Colon (tissue), 2 donors: ENCODE data around the gene MRPL48.
"Not testable (repeated sequence)": the region's sequence is repeated elsewhere in the genome, so short reads cannot be mapped to it uniquely, and the experiment has no call there.

Experiments
- FAIRE-seq: peaks from 2 replicates; lab custom pipeline; 2012; peaks lifted over from hg19 to GRCh38; lab: Jason Lieb, UNC
- donor health status: control.
- donor health status: control.

Gene MRPL48

GRCh38 chr11:73779084-73779902 lies 8.4 kb upstream of the MRPL48 start:
- FAIRE-seq, result peak; percentile 58

- no peak for FAIRE-seq
These were observed 6.4 kb upstream of the MRPL48 start for GRCh38 chr11:73781303-73781702.

DNA sequence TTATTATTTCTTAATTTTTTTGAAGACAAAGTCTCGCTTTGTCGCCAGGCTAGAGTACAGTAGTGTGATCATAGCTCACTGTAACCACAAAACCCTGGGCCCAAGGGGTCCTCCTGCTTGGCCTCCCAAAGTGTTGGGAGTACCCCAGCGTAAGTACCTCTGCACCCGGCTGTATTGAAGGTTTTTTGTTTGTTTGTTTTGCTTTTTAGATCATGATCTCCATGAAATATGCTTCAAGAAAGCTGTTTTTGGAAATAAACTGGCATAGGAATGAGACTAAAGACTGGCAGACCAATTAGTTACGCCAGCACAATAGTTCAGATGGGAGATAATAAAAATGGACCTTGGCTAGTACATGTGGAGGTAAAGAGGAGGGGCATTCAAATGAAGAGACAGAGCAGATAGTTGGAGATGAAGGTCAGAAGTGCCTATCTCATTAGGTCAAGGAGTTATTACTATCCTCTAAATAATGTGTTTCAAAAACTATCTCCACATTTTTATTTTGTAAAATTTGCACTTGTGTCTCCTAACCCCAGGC lies 4.1 kb upstream of the MRPL48 start:
- no peak for FAIRE-seq

DNA sequence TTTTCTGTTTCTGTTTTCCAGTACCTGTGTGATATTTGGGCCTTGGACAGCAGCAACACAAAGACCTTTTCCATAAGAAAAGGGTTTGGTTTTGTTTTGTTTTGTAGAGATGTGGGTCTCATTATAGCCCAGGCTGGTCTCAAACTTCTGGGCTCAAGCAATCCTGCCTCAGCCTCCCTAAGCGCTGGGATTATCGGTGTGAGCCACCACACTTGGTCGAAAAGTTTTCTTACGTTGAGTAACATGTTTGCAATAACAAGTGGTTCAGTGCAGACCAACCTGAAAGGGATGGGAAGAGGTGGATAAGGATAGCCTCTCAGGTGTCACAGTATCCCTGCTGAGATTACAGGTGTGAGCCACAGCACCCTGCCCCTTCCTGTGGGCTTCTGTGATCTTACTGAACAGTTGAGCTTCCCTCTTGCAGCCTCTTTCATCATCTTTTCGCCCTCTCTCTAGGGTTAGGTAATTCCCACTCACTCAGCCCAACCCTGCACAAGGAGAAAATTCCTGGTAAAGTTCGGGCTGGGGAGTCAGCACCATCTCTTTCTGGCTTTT lies 3.5 kb upstream of the MRPL48 start:
- no peak for FAIRE-seq

DNA sequence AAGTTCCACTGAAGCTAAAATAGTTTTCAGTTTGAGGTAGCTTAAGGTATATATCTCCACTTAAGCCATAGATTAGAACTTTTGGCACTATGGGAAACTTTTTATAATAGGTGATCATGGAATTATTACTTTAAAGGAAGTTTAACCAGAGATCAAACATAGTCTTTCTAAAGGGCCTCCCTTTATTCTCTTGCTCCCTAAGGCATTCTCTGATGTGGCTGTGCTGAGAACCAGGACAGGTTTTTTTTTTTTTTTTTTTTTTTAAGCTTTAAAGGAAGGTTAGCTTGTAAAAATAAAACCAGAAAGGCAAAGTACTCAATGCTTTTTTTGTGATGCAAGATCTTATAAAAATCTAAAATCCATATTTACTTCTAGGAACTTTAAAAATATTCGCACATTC lies 2.9 kb upstream of the MRPL48 start:
- no peak for FAIRE-seq

DNA sequence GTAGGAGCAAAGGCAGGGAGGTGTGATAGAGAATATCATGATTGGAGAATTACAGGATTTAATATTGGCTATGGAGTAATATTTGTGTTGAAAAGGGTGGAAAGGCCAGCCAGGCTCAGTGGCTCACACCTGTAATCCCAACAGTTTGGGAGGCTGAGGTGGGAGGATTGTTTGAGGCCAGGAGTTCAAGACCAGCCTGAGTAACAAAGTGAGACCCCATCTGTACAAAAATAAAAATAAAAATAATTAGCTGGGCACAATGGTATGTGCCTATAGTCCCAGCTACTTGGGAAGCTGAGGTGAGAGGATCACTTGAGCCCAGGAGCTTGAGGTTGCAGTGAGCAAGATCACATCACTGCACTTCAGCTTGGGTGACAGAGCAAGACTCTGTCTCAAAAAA lies 2.2 kb upstream of the MRPL48 start:
- not testable (repeated sequence) for FAIRE-seq

GRCh38 chr11:73787051-73787642 lies 527 bp upstream of the MRPL48 start:
- FAIRE-seq, result no peak

DNA sequence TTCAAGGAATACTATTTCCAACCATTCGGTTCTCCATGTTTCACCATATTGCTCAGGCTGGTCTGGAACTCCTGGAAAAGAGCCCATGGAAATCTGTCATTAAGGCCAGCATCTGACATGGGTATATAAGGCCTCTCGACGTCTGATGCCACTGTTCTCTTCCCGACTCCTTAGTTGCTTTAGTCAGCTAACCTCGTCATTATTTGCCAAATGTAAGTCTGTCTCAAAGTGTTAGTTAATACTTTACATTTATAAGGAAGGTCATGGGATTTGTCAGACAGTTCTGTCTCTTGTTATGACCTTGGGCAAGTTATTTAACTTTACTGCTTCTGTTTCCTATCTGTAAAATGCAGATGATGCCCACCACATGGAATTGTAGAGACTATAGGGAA lies 1.6 kb downstream of the MRPL48 start:
- FAIRE-seq, result no peak

DNA sequence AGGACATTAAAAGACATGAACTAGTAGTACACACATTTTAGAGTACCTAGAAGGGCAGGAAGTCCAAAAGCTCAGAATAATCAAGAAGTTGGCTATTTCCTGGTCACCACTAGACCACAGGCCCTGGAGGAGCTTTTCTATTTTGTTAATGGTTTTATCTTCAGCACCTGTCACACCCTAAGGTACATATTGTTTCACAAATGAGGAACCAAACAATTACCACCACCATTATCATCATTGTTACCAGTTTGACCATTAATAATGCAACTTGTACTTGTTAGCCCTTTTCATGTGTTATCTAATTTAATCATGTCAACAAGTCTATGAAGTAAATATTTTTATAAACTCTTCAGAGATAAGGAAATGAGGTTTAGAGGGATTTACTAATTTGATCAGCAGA lies 4.9 kb downstream of the MRPL48 start:
- no peak for FAIRE-seq

DNA sequence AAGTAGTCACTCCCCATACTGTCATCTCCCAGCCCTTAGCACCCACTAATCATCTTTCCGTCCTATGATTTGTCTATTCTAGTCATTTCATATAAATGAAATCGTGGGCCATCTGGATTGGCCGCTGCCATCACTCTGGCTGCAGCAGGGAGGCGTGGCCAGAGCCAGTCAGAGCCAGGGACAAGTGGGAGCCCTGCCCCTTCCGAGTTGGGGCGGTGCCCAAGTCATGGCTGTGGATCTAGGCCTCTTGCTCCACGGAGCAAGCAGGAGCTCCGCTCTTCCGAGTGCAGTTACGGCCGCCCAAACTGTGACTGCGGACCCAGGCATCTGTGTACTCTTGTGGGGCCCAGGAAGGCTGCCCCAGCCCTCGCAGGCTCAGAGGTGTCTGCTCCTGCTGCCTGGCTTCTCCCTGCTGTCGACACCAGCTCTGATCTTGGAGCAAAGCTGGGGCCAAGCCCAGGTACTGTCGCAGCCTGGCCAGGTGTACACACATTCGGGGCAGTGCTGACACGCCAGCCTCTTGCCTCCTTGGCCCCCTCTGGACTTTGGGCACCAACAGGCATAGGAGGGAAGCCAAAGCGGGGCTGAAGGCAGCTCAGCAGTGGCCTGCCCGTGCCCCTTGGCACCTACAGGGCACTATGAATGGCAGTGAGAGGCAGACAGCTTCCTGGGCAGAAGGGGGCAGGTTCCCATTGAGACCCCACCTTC lies 8.4 kb downstream of the MRPL48 start:
- no peak for FAIRE-seq

DNA sequence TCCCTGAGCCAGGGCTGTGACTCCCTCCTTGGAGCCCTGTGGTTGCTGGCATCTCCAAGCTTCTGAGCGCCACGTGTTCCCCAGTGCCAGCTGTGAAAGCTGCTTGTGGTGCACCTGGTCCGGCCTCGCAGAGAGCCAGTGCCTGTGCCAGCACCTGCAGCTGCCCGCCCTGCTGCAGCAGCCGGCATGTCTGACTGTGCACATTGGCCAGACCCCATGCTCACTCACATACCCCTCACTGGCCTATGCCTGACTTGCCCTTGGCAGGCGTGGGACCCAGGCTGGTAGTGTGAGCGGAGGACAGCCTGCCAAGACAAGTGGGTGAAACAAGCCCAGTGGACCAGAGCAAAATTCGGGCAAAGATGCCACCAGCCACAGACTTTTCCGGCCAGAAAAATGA lies 9.8 kb downstream of the MRPL48 start:
- FAIRE-seq, result no peak

DNA sequence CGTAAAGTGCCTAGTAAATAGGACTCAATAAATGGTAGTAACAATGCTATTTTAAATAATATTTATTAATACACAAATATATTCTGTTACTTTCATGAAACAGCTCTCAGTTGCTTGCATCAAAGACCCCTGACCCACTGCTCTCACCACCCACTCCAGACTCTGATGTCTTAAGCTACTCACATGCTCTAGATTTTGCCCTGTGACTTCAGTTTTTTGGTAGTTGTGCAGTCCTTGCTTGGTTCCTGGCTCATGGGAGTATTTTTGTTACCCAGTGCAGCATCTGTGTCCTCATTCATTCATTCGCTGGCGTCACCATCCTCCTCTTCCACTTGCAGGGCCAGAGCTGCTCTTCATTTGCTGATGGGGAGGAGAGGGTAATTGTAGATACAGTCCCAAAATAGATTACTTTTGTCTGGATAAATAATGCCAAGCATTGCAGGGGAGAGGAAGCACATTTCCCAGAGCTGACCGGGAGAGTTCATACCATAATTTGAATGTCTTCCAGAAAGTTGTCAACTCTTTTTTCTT lies 12.7 kb downstream of the MRPL48 start:
- no peak for FAIRE-seq

GRCh38 chr11:73801136-73801535 lies 13.5 kb downstream of the MRPL48 start:
- no peak for FAIRE-seq

GRCh38 chr11:73804712-73805111 lies 17.0 kb downstream of the MRPL48 start:
- no peak for FAIRE-seq

GRCh38 chr11:73808052-73808451 lies 20.4 kb downstream of the MRPL48 start:
- no peak for FAIRE-seq

DNA sequence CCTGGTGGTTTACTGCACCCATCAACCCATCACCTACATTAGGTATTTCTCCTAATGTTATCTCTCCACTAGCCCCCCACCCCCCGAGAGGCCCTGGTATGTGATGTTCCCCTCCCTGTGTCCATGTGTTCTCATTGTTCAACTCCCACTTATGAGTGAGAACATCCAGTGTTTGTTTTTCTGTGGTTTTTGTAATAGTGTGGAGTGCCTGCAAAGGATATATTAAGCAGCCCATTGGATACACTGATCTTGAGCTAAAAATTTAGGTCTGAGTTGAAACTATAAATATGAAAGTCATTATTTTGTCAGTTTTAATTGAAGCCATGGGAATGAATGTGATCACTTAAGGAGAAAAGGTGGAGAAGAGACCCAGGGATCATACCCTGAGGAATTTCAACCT lies 23.0 kb downstream of the MRPL48 start:
- no peak for FAIRE-seq

DNA sequence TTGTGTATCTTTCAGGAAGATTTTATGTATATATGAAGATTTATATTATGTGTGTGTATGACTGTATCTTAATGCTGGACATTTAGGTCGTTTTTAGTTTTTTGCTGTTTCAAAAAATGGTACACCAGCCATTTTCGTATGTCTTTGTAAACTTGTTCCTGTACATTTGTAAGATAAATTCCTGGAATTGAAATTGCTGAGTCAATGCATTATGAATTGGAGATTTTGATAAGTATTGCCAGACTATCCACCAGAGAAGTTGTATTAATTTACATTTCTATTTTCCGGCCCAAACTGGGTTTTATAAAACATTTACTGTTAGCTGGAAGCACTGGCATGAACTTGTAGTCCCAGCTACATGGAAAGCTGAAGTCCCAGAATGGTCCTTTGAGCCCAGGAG lies 24.6 kb downstream of the MRPL48 start:
- FAIRE-seq, result no peak

GRCh38 chr11:73814812-73815211 lies 27.1 kb downstream of the MRPL48 start:
- no peak for FAIRE-seq

DNA sequence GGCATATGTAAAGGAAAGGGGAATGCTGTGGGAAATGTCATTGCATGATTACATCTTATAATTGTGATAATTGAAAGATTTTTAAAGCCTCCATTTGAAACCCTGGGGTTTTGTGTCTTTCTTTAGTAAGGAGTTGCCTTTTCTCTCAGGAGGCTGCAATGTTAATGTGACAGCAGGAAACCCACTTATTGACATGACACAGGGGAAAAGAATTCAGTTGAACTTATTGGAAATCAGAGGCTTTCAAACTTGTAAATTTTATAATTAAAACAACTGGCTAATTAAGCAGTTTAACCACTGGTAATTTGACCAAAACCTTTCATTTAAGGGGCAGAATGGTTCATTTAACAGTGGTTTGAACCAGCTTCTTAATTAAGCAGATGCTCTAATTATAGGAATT lies 31.2 kb downstream of the MRPL48 start:
- FAIRE-seq, result no peak

- FAIRE-seq, result no peak
These were observed 42.6 kb downstream of the MRPL48 start for GRCh38 chr11:73830261-73830660.

GRCh38 chr11:73833067-73833466 lies 45.4 kb downstream of the MRPL48 start:
- FAIRE-seq, result no peak

DNA sequence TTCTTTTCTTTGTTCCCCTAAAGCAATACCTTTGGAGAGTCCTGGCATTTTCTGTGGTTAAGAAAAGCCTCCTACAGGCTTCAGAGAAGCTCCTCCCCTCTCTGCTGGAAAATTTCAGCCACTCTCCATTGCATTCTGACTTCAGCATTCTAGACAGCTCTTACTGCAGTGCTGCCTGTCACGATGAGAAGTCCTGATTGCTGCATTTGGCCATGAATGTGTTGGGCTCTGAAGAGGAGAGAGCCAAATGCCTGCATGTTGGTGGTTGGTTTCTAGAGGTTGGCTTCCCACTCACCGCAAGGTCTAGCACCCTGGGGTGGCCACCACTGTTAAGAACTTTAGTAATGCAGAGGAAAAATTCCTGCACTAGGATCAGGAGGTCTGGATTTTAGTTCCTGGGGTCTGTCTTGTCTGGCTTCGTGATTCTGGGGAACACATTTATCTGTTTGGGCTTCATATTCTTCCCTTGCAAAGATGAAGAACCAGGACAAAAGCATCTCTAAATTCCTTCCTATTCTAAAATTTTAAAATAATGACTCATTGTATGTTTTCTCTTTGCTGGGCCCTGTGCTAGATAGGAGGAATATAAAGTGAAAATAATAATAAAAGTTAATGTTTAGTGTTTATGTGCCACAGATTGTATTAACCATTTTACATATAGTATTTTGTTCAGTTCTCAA lies 50.9 kb downstream of the MRPL48 start:
- no peak for FAIRE-seq
